ENCODE results near the gene NEDD8.

NEDD8 gene

GRCh38 chr14:24255438-24255837, 23.3 kb upstream of the NEDD8 start:
- TF ChIP-seq CTCF (IDR thresholded peaks at IDR 0.05; ENCODE audit: borderline replicate concordance, insufficient read depth, low read depth, low read length), result no peak
- H3K4me3 ChIP-seq (ENCODE audit: low read depth, low read length), result no peak overlapping the region

- no peak overlapping the region for H3K4me3 ChIP-seq (ENCODE audit: low read depth, low read length)
Observed at GRCh38 chr14:24254630-24255392, 22.6 kb upstream of the NEDD8 start.

GRCh38 chr14:24253936-24254335, 21.8 kb upstream of the NEDD8 start:
- TF ChIP-seq CTCF (IDR thresholded peaks at IDR 0.05; ENCODE audit: borderline replicate concordance, insufficient read depth, low read depth, low read length), result no peak
- no peak overlapping the region for H3K4me3 ChIP-seq (ENCODE audit: low read depth, low read length)

More at GRCh38 chr14:24254630-24255392, 22.6 kb upstream of the NEDD8 start:
- no peak for TF ChIP-seq CTCF (IDR thresholded peaks at IDR 0.05; ENCODE audit: borderline replicate concordance, insufficient read depth, low read depth, low read length)

- TF ChIP-seq CTCF (IDR thresholded peaks at IDR 0.05; ENCODE audit: borderline replicate concordance, insufficient read depth, low read depth, low read length), result no peak
- H3K4me3 ChIP-seq (ENCODE audit: low read depth, low read length), result no peak overlapping the region
Observed at GRCh38 chr14:24252289-24253124, 20.3 kb upstream of the NEDD8 start.

- H3K4me3 ChIP-seq (ENCODE audit: low read depth, low read length), result no peak overlapping the region
- no peak for TF ChIP-seq CTCF (IDR thresholded peaks at IDR 0.05; ENCODE audit: borderline replicate concordance, insufficient read depth, low read depth, low read length)
Observed at GRCh38 chr14:24251880-24252288, 19.7 kb upstream of the NEDD8 start.

GRCh38 chr14:24250354-24250753, 18.2 kb upstream of the NEDD8 start:
- TF ChIP-seq CTCF (IDR thresholded peaks at IDR 0.05; ENCODE audit: borderline replicate concordance, insufficient read depth, low read depth, low read length), result no peak
- no peak overlapping the region for H3K4me3 ChIP-seq (ENCODE audit: low read depth, low read length)

All from GM12875 (cell line).